ENCODE results near the gene TMEM271.
"Not testable (repeated sequence)": the region's sequence is repeated elsewhere in the genome, so short reads cannot be mapped to it uniquely, and the experiment has no call there.

TMEM271 gene

DNA sequence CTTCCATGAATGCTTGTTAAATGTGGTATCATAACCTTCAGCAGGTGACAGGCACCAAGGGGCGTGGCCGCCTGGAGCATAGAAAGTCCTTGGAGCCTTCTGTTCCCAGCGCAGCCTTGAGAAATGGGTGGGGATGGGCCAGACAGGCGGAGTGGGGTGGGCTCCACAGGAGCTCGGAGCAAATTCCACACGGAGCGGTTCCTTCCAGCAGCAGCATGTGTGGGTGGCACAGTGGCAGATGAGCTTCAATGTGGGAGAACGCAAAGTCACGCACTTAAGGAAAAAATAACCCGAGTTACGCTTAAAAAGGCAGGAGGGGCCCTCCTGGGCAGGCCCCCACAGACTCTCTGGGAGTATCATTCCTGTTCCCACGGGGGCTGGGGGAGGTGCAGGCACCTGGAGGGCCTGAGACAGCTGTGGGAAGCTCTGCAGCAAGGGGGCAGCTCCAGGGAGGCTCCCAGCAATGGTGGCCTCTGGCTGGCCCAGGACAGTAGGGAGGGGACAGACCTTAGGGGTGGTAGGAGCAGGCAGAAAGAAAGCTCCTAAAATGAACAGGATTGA, 15.3 kb downstream of the TMEM271 start:
- no peaks in the 10 kb centered on the region for H3K9me2 ChIP-seq (ENCODE audit: low read depth, low read length)
- H3K36me3 ChIP-seq (ENCODE audit: insufficient read depth, low read length): no peaks in the 10 kb centered on the region; the same call in 1 of the 2 replicates
- H3K4me1 ChIP-seq (ENCODE audit: insufficient read depth, low read length, severe bottlenecking): no peaks in the 10 kb centered on the region
- no peak overlapping the region for H3K9ac ChIP-seq (ENCODE audit: low read length)
- H3K79me2 ChIP-seq (ENCODE audit: insufficient read depth, low read length): no peaks in the 10 kb centered on the region
- H3K9me3 ChIP-seq (ENCODE audit: low read length): no peaks in the 10 kb centered on the region
- no peak overlapping the region for H2AFZ ChIP-seq (ENCODE audit: low read length)
- no peak overlapping the region for H3K4me2 ChIP-seq (ENCODE audit: low read length)
- no peaks in the 10 kb centered on the region for H4K20me1 ChIP-seq (ENCODE audit: insufficient read depth, low read length)
- H3K4me3 ChIP-seq (ENCODE audit: low read depth, low read length, poor library complexity, severe bottlenecking): no peak overlapping the region
- H3K27ac ChIP-seq (ENCODE audit: low read depth, low read length, poor library complexity, severe bottlenecking): no peak overlapping the region
- no peaks in the 10 kb centered on the region for H3K27me3 ChIP-seq (ENCODE audit: insufficient read depth, low read length)
- TF ChIP-seq, protein P1, sequence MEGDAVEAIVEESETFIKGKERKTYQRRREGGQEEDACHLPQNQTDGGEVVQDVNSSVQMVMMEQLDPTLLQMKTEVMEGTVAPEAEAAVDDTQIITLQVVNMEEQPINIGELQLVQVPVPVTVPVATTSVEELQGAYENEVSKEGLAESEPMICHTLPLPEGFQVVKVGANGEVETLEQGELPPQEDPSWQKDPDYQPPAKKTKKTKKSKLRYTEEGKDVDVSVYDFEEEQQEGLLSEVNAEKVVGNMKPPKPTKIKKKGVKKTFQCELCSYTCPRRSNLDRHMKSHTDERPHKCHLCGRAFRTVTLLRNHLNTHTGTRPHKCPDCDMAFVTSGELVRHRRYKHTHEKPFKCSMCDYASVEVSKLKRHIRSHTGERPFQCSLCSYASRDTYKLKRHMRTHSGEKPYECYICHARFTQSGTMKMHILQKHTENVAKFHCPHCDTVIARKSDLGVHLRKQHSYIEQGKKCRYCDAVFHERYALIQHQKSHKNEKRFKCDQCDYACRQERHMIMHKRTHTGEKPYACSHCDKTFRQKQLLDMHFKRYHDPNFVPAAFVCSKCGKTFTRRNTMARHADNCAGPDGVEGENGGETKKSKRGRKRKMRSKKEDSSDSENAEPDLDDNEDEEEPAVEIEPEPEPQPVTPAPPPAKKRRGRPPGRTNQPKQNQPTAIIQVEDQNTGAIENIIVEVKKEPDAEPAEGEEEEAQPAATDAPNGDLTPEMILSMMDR (IDR thresholded peaks at IDR 0.05; ENCODE audit: low read length): no peak
- TF ChIP-seq EZH2 (IDR thresholded peaks at IDR 0.05; ENCODE audit: borderline replicate concordance, low read length): no peak
- no peaks in the 10 kb centered on the region for H3F3A ChIP-seq (ENCODE audit: insufficient read depth, low read length)

DNA sequence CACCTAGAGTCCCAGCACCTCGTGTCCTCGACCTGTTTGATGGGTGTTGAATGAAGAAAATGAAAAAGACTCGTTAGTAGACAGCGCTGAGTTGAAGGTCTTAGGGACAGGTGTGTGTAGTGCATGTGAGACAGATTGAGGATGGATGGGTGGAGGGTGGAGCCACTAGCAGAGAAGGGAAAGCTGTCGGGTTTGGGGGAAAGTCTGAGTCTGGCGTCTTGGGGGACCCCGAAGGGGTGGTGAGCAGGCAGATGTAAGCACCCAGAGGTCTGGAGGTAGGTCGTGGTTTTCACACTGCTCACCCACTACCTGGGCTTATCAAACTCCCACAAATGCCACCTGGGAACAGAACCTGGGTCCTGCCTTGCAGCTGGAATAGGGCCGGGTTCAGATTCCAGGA, 16.0 kb downstream of the TMEM271 start:
- H3K9me3 ChIP-seq (ENCODE audit: low read length): no peaks in the 10 kb centered on the region
- no peak overlapping the region for H2AFZ ChIP-seq (ENCODE audit: low read length)
- H3K9me2 ChIP-seq (ENCODE audit: low read depth, low read length): no peaks in the 10 kb centered on the region
- no peaks in the 10 kb centered on the region for H3K79me2 ChIP-seq (ENCODE audit: insufficient read depth, low read length)
- no peaks in the 10 kb centered on the region for H4K20me1 ChIP-seq (ENCODE audit: insufficient read depth, low read length)
- H3K27ac ChIP-seq (ENCODE audit: low read depth, low read length, poor library complexity, severe bottlenecking): no peak overlapping the region
- no peak overlapping the region for H3K9ac ChIP-seq (ENCODE audit: low read length)
- no peak overlapping the region for H3K4me2 ChIP-seq (ENCODE audit: low read length)
- H3K36me3 ChIP-seq (ENCODE audit: insufficient read depth, low read length): no peaks in the 10 kb centered on the region; the same call in 1 of the 2 replicates
- no peaks in the 10 kb centered on the region for H3K4me1 ChIP-seq (ENCODE audit: insufficient read depth, low read length, severe bottlenecking)
- no peak overlapping the region for H3K4me3 ChIP-seq (ENCODE audit: low read depth, low read length, poor library complexity, severe bottlenecking)
- no peak for TF ChIP-seq EZH2 (IDR thresholded peaks at IDR 0.05; ENCODE audit: borderline replicate concordance, low read length)
- TF ChIP-seq, protein P1 (IDR thresholded peaks at IDR 0.05; ENCODE audit: low read length): no peak
- H3F3A ChIP-seq (ENCODE audit: insufficient read depth, low read length): no peaks in the 10 kb centered on the region
- no peaks in the 10 kb centered on the region for H3K27me3 ChIP-seq (ENCODE audit: insufficient read depth, low read length)

DNA sequence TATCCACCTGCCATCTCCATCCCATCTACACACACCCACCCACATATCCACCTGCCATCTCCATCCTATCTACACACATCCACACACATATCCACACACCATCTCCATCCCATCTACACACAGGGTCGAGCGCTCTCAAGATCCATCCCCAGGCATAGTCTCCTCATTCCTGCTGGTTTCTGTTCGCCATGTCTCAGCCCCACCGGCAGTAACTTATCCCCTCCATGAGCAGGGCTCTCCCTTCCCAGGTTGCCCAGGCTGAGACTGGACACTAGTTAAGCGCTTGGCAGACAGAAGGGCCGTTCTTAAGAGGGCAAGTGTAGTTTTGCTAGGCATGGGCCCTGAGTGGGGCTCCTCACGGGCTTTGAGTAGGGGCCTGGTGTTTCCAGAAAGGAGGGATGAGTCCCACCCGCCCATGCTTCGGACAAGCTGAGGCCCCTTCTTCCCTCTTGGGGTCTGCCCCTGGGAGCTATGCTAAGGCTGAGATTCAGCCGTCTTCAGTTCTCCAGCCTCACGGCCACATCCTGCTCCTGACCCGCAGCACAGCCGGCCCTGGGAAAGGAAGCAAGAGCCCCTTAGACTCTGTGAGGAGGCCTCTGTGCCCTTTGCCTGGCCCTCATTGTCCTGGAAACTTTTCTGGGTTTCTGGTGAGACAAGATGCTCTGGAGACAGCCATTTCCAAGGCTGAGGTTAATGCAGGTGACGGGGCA, 20.4 kb downstream of the TMEM271 start:
- H3K4me2 ChIP-seq (ENCODE audit: low read length): no peak overlapping the region

DNA sequence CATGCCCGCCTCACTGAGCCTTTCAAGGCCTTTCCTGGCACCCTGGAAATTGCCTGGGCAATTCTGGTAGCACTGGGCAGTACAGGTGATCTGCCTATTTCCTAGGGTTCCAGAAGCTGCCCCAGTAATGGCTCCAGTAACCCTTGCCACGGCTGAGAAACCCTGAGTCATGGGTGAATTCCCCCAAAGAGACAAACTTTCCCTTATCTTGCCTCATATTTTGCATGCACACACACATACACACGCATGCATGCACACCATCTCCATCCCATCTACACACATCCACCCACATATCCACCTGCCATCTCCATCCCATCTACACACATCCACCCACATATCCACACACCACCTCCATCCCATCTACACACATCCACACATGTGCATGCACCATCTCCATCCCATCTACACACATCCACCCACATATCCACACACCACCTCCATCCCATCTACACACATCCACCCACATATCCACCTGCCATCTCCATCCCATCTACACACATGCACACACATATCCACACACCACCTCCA, 21.2 kb downstream of the TMEM271 start:
- not testable (repeated sequence) for H3K4me1 ChIP-seq (ENCODE audit: insufficient read depth, low read length, severe bottlenecking); H3K9me3 ChIP-seq (ENCODE audit: low read length); H3K36me3 ChIP-seq (ENCODE audit: insufficient read depth, low read length); H2AFZ ChIP-seq (ENCODE audit: low read length); H3K27me3 ChIP-seq (ENCODE audit: insufficient read depth, low read length); H3K9ac ChIP-seq (ENCODE audit: low read length); H3K4me3 ChIP-seq (ENCODE audit: low read depth, low read length, poor library complexity, severe bottlenecking); H3K9me2 ChIP-seq (ENCODE audit: low read depth, low read length); H4K20me1 ChIP-seq (ENCODE audit: insufficient read depth, low read length); H3F3A ChIP-seq (ENCODE audit: insufficient read depth, low read length); H3K79me2 ChIP-seq (ENCODE audit: insufficient read depth, low read length); H3K4me2 ChIP-seq (ENCODE audit: low read length); H3K27ac ChIP-seq (ENCODE audit: low read depth, low read length, poor library complexity, severe bottlenecking)

More for the DNA sequence above, 20.4 kb downstream of the TMEM271 start:
- Histone ChIP-seq H3K4me3 (ENCODE audit: low read depth, low read length, poor library complexity, severe bottlenecking) (no peak overlapping the region), H3K9ac (ENCODE audit: low read length) (no peak overlapping the region), H3K4me1 (ENCODE audit: insufficient read depth, low read length, severe bottlenecking) (no peaks in the 10 kb centered on the region), H3K9me2 (ENCODE audit: low read depth, low read length) (no peaks in the 10 kb centered on the region), H3K9me3 (ENCODE audit: low read length) (no peaks in the 10 kb centered on the region), H3F3A (ENCODE audit: insufficient read depth, low read length) (no peaks in the 10 kb centered on the region), H3K36me3 (ENCODE audit: insufficient read depth, low read length) (no peaks in the 10 kb centered on the region; the same call in 1 of the 2 replicates), H3K79me2 (ENCODE audit: insufficient read depth, low read length) (no peaks in the 10 kb centered on the region), H2AFZ (ENCODE audit: low read length) (no peak overlapping the region), H4K20me1 (ENCODE audit: insufficient read depth, low read length) (no peaks in the 10 kb centered on the region), H3K27ac (ENCODE audit: low read depth, low read length, poor library complexity, severe bottlenecking) (no peak overlapping the region), H3K27me3 (ENCODE audit: insufficient read depth, low read length) (no peaks in the 10 kb centered on the region)
- TF ChIP-seq, protein P1 (IDR thresholded peaks at IDR 0.05; ENCODE audit: low read length): no peak
- TF ChIP-seq EZH2 (IDR thresholded peaks at IDR 0.05; ENCODE audit: borderline replicate concordance, low read length): no peak
